Thymus (tissue), 11 donors: ENCODE results near the gene GNB1. TPM values are rescaled to one million over a fixed set of nuclear protein-coding genes. Genes with fewer than 3 reads are reported as not detected.

Experiments
- DNase-seq, 9 donors: peaks; one replicate each; pipeline ENCODE4 v3.0.0-alpha.2; 2013; ENCODE audit warnings: low spot score in 9 of 9, low read depth in 6 of 9, missing footprints in 1 of 9
- H3K27ac ChIP-seq, 2 donors: one replicate each; pipeline ENCODE4 v1.5.1; 2013; ENCODE audit warnings: control low read depth in 1 of 2, low read depth in 1 of 2, low read length in 1 of 2, mild to moderate bottlenecking in 1 of 2, moderate library complexity in 1 of 2
- H3K27me3 ChIP-seq, 2 donors: one replicate each; pipeline ENCODE4 v1.5.1; 2013; ENCODE audit warnings: low read length in 1 of 2; ENCODE audit not compliant: control insufficient read depth in 2 of 2, insufficient read depth in 1 of 2
- H3K36me3 ChIP-seq, 2 donors: one replicate each; pipeline ENCODE4 v1.5.1; 2013; ENCODE audit warnings: low read length in 1 of 2, mild to moderate bottlenecking in 1 of 2, moderate library complexity in 1 of 2; ENCODE audit not compliant: control insufficient read depth in 2 of 2, insufficient read depth in 2 of 2
- H3K4me1 ChIP-seq, 2 donors: one replicate each; pipeline ENCODE4 v1.5.1; 2013; ENCODE audit warnings: low read length in 2 of 2; ENCODE audit not compliant: control insufficient read depth in 2 of 2, insufficient read depth in 2 of 2
- H3K4me3 ChIP-seq, 2 donors: one replicate each; pipeline ENCODE4 v1.5.1; 2013; ENCODE audit warnings: low read length in 2 of 2, control low read depth in 1 of 2, mild to moderate bottlenecking in 1 of 2
- H3K9me3 ChIP-seq, 2 donors: one replicate each; pipeline ENCODE4 v1.5.1; 2013; ENCODE audit warnings: low read length in 1 of 2, mild to moderate bottlenecking in 1 of 2; ENCODE audit not compliant: control insufficient read depth in 2 of 2, insufficient read depth in 1 of 2
- WGBS: extraction: QIAGEN DNeasy Blood & Tissue Kit; methylation state at CpG from one replicate; pipeline ENCODE4 v1.1.7; 2013; 5-methylcytosine and 5-hydroxymethylcytosine counted together
- polyA plus RNA-seq: library from polyadenylated mRNA; stranded (reverse); fragments of 200-250 nt; gene quantifications from one replicate; pipeline ENCODE4 v1.2.3, GENCODE V29; 2013
- total RNA-seq: library from RNA; stranded (reverse); fragments of 120-200 nt; gene quantifications from one replicate; pipeline ENCODE4 v1.2.4, GENCODE V29; 2013
- donor health status: healthy.

Gene GNB1
- total and polyA plus RNA-seq, 2 donors: 45.1 to 123 TPM

GRCh38 chr1:1883092-1883873, 7.6 kb downstream of the GNB1 start:
- no peak for DNase-seq
- Histone ChIP-seq H3K9me3 (no peaks in the 10 kb centered on the region), H3K4me1 (peaks cover 3 to 5% of the 10 kb centered on the region in 2 donors), H3K27me3 (no peaks in the 10 kb centered on the region), H3K36me3 (peaks cover 7 to 11% of the 10 kb centered on the region in 2 donors), H3K27ac (no peak overlapping the region), H3K4me3 (no peak overlapping the region)
- WGBS: 86% methylated on average over 4 of the region's 4 CpGs

GRCh38 chr1:1881727-1882126, 9.2 kb downstream of the GNB1 start:
- Histone ChIP-seq H3K4me1 (peaks cover 2% of the 10 kb centered on the region in 2 donors), H3K27me3 (no peaks in the 10 kb centered on the region), H3K36me3 (peaks cover 6 to 20% of the 10 kb centered on the region in 2 donors), H3K9me3 (no peaks in the 10 kb centered on the region), H3K27ac (no peak overlapping the region), H3K4me3 (no peak overlapping the region)
- WGBS: 98% methylated on average over 6 of the region's 6 CpGs
- DNase-seq: no peak

GRCh38 chr1:1880617-1881312, 10.1 kb downstream of the GNB1 start:
- Histone ChIP-seq H3K9me3 (no peaks in the 10 kb centered on the region), H3K27me3 (no peaks in the 10 kb centered on the region), H3K4me3 (no peak overlapping the region), H3K4me1 (peaks cover 2% of the 10 kb centered on the region in 2 donors), H3K36me3 (peaks cover 14 to 29% of the 10 kb centered on the region in 2 donors), H3K27ac (no peak overlapping the region)
- 89% methylated on average over 13 of the region's 13 CpGs for WGBS
- DNase-seq: no peak

DNA sequence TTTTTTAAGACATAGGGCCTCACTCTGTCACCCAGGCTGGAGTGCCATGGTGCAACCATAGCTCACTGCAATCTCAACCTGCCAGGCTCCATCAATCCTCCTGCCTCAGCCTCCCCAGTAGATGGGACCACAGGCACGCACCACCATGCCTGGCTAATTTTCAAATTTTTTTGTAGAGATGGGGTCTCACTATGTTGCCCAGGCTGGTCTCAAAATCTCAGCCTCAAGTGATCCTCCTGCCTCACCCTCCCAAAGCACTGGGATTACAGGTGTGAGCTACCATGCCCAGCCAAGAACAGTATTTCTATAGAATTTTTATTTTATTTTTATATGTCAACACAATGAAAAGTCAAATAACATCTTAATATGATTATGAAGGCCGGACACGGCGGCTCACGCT, 10.9 kb downstream of the GNB1 start:
- no peak for DNase-seq
- H3K4me1 ChIP-seq: peaks cover 2% of the 10 kb centered on the region in 2 donors
- H3K36me3 ChIP-seq: peaks cover 18 to 38% of the 10 kb centered on the region in 2 donors
- no peak overlapping the region for H3K4me3 ChIP-seq
- H3K9me3 ChIP-seq: no peaks in the 10 kb centered on the region
- no peaks in the 10 kb centered on the region for H3K27me3 ChIP-seq
- 97% methylated on average over 5 of the region's 5 CpGs for WGBS
- no peak overlapping the region for H3K27ac ChIP-seq

- peaks cover 25 to 52% of the 10 kb centered on the region in 2 donors for H3K36me3 ChIP-seq
- no peak overlapping the region for H3K4me3 ChIP-seq
- no peak for DNase-seq
- no peaks in the 10 kb centered on the region for H3K9me3 ChIP-seq
- no peaks in the 10 kb centered on the region for H3K27me3 ChIP-seq
- H3K4me1 ChIP-seq: peaks cover 2% of the 10 kb centered on the region in 2 donors
- H3K27ac ChIP-seq: no peak overlapping the region
- 95% methylated on average over 5 of the region's 5 CpGs for WGBS
Measured at GRCh38 chr1:1877865-1878436, 12.9 kb downstream of the GNB1 start.

DNA sequence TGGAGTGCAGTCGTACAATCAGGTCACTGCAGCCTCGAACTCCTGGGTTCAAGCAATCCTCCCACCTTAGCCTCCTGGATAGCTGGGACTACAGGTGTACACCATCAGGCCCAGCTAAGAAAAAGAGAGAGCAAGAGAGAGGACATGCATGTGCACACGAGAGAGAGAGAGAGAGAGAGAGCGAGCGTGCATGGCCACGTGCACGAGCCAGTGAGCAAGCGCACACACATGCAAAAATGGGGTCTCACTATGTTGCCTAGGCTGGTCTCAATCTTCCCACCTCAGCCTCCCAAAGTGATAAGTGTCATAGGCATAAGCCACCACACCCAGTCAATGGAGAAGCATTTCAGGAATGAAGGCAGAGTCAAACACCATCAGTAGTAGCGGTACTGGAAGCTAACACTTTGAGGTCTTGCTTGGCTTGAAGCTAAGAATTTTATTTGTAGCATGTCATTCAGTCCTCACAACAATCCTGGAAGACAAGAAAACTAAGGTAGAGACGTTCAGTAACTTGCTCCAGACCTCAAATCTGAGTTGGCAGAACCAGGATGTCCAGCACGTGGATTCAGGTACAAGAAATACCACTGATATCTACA, 14.5 kb downstream of the GNB1 start:
- Histone ChIP-seq H3K4me3 (no peak overlapping the region), H3K9me3 (no peaks in the 10 kb centered on the region), H3K36me3 (peaks cover 34 to 59% of the 10 kb centered on the region in 2 donors), H3K27ac (no peak overlapping the region), H3K27me3 (no peaks in the 10 kb centered on the region), H3K4me1 (peaks cover 4 to 5% of the 10 kb centered on the region in 2 donors)
- WGBS: 95% methylated on average over 11 of the region's 11 CpGs
- DNase-seq: no peak

DNA sequence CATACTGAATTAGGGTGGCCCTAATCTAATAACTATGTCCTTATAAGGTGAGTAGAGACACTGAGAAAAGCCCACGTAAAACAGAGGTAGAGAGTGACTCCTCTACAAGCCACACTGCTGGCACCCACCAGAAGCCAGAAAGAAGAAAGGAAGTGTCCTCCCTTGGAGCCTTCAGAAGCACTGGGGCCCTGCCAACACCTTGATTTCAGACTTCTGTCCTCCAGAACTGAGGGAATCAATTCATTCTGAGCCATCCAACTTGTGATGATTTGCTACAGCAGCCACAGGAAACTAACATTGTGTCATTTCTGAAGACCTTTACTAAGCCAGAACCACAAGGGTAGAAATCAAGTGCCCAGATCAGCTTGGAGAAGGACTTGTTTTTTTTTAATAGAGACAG, 15.0 kb downstream of the GNB1 start:
- WGBS: 100% methylated on average over 1 of the region's 1 CpG
- Histone ChIP-seq H3K27me3 (no peaks in the 10 kb centered on the region), H3K4me3 (no peak overlapping the region), H3K9me3 (no peaks in the 10 kb centered on the region), H3K27ac (no peak overlapping the region), H3K36me3 (peaks cover 34 to 57% of the 10 kb centered on the region in 2 donors), H3K4me1 (peaks cover 4 to 5% of the 10 kb centered on the region in 2 donors)
- DNase-seq: no peak

DNA sequence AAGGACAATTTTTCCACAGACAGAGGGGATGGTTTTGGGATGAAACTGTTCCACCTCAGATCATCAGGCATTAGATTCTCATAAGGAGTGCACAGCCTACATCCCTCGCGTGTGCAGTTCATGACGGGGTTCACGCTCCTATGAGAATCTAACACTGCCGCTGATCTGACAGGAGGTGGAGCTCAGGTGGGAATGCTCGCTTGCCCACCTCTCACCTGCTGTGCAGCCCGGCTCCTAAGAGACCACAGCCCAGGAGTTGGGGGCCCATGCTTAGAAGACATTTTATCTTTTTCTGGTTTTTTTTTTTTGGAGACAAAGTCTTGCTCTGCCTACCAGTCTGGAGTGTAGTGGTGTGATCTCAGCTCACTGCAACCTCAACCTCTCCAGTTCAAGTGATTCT, 16.0 kb downstream of the GNB1 start:
- no peaks in the 10 kb centered on the region for H3K27me3 ChIP-seq
- peaks cover 4 to 5% of the 10 kb centered on the region in 2 donors for H3K4me1 ChIP-seq
- no peaks in the 10 kb centered on the region for H3K9me3 ChIP-seq
- H3K27ac ChIP-seq: no peak overlapping the region
- no peak overlapping the region for H3K4me3 ChIP-seq
- 99% methylated on average over 7 of the region's 7 CpGs for WGBS
- H3K36me3 ChIP-seq: peaks cover 34 to 59% of the 10 kb centered on the region in 2 donors
- no peak for DNase-seq

DNA sequence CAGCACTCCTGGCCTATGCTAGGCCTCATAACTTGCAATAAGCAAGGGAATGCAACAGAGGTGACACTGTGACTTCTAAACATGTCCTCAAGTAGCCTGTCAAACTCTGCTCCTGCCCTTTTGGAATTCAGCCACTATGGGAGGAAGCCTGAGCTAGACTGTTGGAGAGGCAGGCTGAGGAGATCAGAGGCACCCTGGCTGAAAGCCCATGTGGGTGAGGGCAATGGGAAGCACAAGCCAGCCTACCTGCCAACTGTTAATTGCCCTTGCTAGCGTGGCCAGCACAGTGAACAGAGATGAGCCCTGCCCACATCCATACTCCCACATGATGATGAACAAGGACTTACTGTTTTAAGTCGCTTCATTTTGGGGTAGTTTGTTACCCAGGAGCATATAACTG, 17.7 kb downstream of the GNB1 start:
- no peak overlapping the region for H3K4me3 ChIP-seq
- 98% methylated on average over 2 of the region's 2 CpGs for WGBS
- DNase-seq: no peak
- no peaks in the 10 kb centered on the region for H3K9me3 ChIP-seq
- H3K27me3 ChIP-seq: no peaks in the 10 kb centered on the region
- peaks cover 3 to 4% of the 10 kb centered on the region in 2 donors for H3K4me1 ChIP-seq
- H3K27ac ChIP-seq: no peak overlapping the region
- H3K36me3 ChIP-seq: peaks cover 32 to 51% of the 10 kb centered on the region in 2 donors
